Esophagus squamous epithelium (tissue), 5 donors: ENCODE results near the gene SERTAD4. TPM values are rescaled to one million over a fixed set of nuclear protein-coding genes. Genes with fewer than 3 reads are reported as not detected.
A peak's percentile ranks its signal among the peaks of the same experiment; 100 is the strongest.
"Not testable (repeated sequence)": the region's sequence is repeated elsewhere in the genome, so short reads cannot be mapped to it uniquely, and the experiment has no call there.

Experiments used
- DNase-seq: peaks from one replicate; lab custom pipeline; 2025; lab: John Stamatoyannopoulos, UW
- H3K27ac ChIP-seq, 4 donors: fragments of 200-600 bp; sonication (generic); one replicate each; pipeline ENCODE4 v1.5.1; 2016 to 2019; ENCODE audit warnings: mild to moderate bottlenecking in 1 of 4
- H3K27me3 ChIP-seq, 4 donors: fragments of 200-600 bp; sonication (generic); 1 replicate in 3 of 4; 2 replicates in 1 of 4; pipeline versions ENCODE4 v1.5.1 to v1.6.0; 2017 to 2021; ENCODE audit warnings: antibody characterized with exemption in 1 of 4
- H3K36me3 ChIP-seq, 3 donors: fragments of 200-600 bp; sonication (generic); one replicate each; pipeline ENCODE4 v1.5.1; 2016 to 2019
- H3K4me1 ChIP-seq, 3 donors: fragments of 200-600 bp; sonication (generic); one replicate each; pipeline ENCODE4 v1.5.1; 2017 to 2019
- H3K4me3 ChIP-seq, 4 donors: fragments of 200-600 bp; sonication (generic); 1 replicate in 3 of 4; 2 replicates in 1 of 4; pipeline ENCODE4 v1.5.1; 2016 to 2019; ENCODE audit warnings: mild to moderate bottlenecking in 2 of 4, moderate library complexity in 1 of 4
- H3K9me3 ChIP-seq, 3 donors: fragments of 200-600 bp; sonication (generic); one replicate each; pipeline ENCODE4 v1.5.1; 2016 to 2019
- CTCF ChIP-seq, 6 experiments: fragments of 450-650 bp in 4 of 6; fragments of 200-600 bp in 2 of 6; sonication (generic) in 2 of 6; IDR thresholded peaks; one replicate each; pipeline ENCODE4 v1.5.1; 2016 to 2019; ENCODE audit warnings: antibody characterized with exemption in 6 of 6, mild to moderate bottlenecking in 4 of 6, moderate library complexity in 4 of 6
- POLR2A ChIP-seq, 4 donors: fragments of 450-650 bp; IDR thresholded peaks; one replicate each; pipeline ENCODE4 v1.6.1; 2017; ENCODE audit warnings: antibody characterized with exemption in 4 of 4, mild to moderate bottlenecking in 4 of 4, moderate library complexity in 3 of 4
- WGBS, 2 donors: methylation state at CpG; one replicate each; pipeline ENCODE4 v1.1.5; 2018; 5-methylcytosine and 5-hydroxymethylcytosine counted together
- intact Hi-C: fragments of 100-400 bp; cut with DNase I; formaldehyde crosslinking; loops from one replicate; pipeline ENCODE4 v1.15.0; 2022
- total RNA-seq, 4 donors: library from RNA; depleted of rRNA; stranded (reverse); fragments of >200 nt; gene quantifications; one replicate each; pipeline ENCODE4 v1.1.0, GENCODE V29; 2016
- donor health status: DM: yes; HTN: yes; CAD: no.

SERTAD4 gene
- total RNA-seq: 10 to 100 TPM in 2 of 4 donors, 1 to 10 TPM in 2; 6.9 to 16.8 (median 11.5) TPM

DNA sequence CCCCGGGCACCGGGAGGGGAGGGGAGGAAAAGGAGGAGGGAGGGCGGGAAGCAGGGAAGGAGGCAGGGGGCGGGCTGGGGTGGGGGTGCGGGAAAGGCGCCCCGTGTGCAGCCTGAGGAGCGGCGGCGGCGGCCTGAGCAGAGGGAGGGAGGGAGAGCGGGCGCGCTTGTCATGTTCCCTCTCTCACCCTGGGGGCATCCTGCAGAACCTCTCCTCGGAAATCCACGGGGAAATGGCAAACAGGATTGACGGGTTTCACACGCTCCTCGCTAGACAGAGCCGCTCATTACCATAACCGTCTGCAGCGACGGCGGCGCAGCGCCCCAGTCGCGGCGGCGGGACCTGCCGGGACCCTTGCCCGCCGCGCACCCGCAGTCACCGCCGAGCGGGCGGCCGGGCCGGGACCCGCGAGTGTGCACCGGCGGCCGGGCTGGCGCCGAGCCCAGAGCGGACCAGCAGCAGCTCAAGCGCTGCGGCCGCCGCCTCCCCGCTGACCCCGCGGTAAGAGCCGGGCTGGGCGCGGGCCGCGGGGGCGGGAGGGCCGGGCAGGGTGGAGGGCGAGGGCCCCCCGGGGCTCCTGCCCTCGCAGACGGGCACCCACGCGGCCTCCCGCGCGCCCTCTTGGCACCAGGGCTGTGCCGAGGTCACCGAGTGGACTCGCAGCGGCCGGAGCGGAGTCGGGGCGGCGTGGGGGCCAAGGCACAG is at the start of gene SERTAD4:
TSS of gene SERTAD4 (plus strand) at position 286 of the 705 bp plus-strand sequence. CDS start 5,165 bp downstream, outside the sequence.
- Histone ChIP-seq H3K27ac (peak within 1 kb of the TSS; percentile 84 to 92 (median 89)), H3K9me3 (no peaks in the 10 kb centered on the region), H3K36me3 (no peaks in the 10 kb centered on the region), H3K4me1 (peaks cover 16 to 56% (median 26%) of the 10 kb centered on the region in 3 donors), H3K27me3 (peaks cover 0 to 49% (median 0%) of the 10 kb centered on the region in 4 donors), H3K4me3 (peak within 1 kb of the TSS; percentile 71 to 91 (median 85))
- TF ChIP-seq POLR2A (IDR thresholded peaks at IDR 0.05) (peak in 1 of 4 donors; percentile 16), CTCF (IDR thresholded peaks at IDR 0.05) (no peak)
- no peak for DNase-seq
- 0% methylated on average over 19 of the region's 81 CpGs; no CpG with 5 or more reads in 1 of the 2 donors for WGBS, 2 donors
- intact Hi-C loops: no loop called here

DNA sequence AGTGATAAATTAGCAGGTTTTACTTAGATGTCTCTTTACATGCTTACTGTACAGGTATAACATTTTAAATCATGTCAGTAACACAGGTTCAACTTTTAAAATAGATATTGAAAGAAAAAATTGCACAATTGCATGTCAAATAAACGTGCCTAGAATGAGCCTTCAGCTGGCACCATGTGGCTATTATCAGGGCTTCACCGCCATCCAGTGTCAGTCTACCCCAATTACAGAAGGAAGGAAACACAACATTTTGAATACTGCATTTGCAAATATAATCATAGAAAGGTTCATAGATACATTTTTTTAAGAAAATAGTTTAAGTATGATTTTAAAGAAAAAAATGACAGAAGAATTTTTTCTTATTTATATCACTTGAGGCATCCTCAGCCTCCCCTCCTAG is 47.5 kb upstream of the SERTAD4 start:
- Histone ChIP-seq H3K9me3 (no peaks in the 10 kb centered on the region), H3K36me3 (no peaks in the 10 kb centered on the region), H3K27me3 (no peaks in the 10 kb centered on the region), H3K4me3 (no peak overlapping the region), H3K4me1 (no peaks in the 10 kb centered on the region), H3K27ac (no peak overlapping the region)
- WGBS, 2 donors: 47 to 50% methylated on average over 2 of the region's 2 CpGs
- no peak for TF ChIP-seq POLR2A (IDR thresholded peaks at IDR 0.05)
- TF ChIP-seq CTCF (IDR thresholded peaks at IDR 0.05): no peak
- intact Hi-C loops: no loop called here
- DNase-seq: no peak

GRCh38 chr1:210187849-210188606 is 44.6 kb upstream of the SERTAD4 start:
- H3K36me3 ChIP-seq, H3K27ac ChIP-seq, H3K27me3 ChIP-seq, intact Hi-C loops, DNase-seq, H3K4me3 ChIP-seq, H3K9me3 ChIP-seq, H3K4me1 ChIP-seq: not testable (repeated sequence)
- WGBS, 2 donors: 73 to 85% methylated on average over 18 of the region's 18 CpGs

DNA sequence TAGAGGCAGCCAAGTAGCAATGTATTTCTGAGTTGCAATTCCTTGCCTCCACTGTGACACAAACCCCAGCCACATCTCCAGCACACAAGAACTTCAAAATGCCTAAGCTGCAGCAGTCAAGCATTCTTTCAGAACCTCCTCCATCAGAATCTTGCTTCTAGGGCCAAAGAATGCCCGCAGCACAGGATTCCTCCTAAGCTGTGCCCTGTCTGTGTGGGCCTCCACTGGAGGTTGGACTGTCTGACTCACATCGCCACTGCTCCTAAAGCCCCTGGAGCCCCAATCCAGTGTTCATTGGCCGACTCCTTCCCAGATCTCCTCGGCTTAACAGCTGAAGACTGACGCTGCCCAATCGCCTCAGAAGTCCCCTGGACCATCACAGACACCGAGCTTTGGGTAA is 43.2 kb upstream of the SERTAD4 start:
- H3K27ac ChIP-seq: no peak overlapping the region
- no peak for DNase-seq
- no peaks in the 10 kb centered on the region for H3K4me1 ChIP-seq
- TF ChIP-seq POLR2A (IDR thresholded peaks at IDR 0.05): no peak
- no peak for TF ChIP-seq CTCF (IDR thresholded peaks at IDR 0.05)
- no peaks in the 10 kb centered on the region for H3K27me3 ChIP-seq
- intact Hi-C loops: no loop called here
- WGBS, 2 donors: 83 to 87% methylated on average over 6 to 7 of the region's 7 CpGs
- H3K36me3 ChIP-seq: no peaks in the 10 kb centered on the region
- no peak overlapping the region for H3K4me3 ChIP-seq
- peaks cover 0 to 3% (median 0%) of the 10 kb centered on the region in 3 donors for H3K9me3 ChIP-seq

DNA sequence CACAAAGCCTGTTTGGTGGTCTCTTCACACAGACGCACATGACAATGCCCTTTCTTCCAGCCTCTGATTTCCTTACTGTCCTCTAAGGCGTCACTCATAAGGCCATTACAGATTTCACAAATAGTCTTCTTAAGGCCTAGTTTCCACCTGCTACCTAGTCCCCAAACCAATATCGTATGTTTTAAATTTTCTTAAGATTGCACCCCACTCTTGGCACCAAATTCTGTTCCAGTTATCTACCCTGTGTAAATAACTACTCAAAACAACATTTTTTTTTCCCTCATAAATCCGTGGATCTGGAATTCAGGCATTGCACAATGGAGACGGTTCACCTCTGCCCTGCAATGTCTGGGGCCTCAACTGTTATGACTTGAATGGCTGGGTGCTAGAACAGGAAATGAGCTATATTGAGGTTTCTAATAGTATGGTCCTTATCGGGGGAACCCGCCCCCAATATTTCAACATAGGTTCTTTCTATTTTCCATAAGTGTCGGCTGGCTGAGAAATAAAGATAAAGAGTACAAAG is 36.9 kb upstream of the SERTAD4 start:
- intact Hi-C loops: no loop called here
- TF ChIP-seq CTCF (IDR thresholded peaks at IDR 0.05) (no peak), POLR2A (IDR thresholded peaks at IDR 0.05) (no peak)

DNA sequence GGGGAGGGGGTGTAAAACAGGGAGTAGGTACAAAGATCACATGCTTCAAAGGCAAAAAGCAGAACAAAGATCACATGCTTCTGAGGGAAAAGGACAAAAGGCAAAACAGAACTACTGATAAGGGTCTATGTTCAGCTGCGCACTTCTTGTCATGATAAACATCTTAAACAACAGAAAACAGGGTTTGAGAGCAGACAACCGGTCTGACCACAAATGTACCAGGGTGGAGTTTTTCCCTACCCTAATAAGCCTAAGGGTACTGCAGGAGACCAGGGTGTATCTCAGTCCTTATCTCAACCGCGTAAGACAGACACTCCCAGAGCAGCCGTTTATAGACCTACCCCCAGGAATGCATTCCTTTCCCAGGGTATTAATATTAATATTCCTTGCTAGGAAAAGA is 36.3 kb upstream of the SERTAD4 start:
- 76 to 88% methylated on average over 5 of the region's 5 CpGs for WGBS, 2 donors
- intact Hi-C loops: not testable (repeated sequence)

More for the DNA sequence above, 36.9 kb upstream of the SERTAD4 start:
- Histone ChIP-seq H3K36me3 (no peaks in the 10 kb centered on the region), H3K27me3 (peaks cover 0 to 10% (median 0%) of the 10 kb centered on the region in 4 donors), H3K4me1 (no peaks in the 10 kb centered on the region), H3K27ac (no peak overlapping the region), H3K4me3 (no peak overlapping the region), H3K9me3 (peaks cover 0 to 15% (median 14%) of the 10 kb centered on the region in 3 donors)
- DNase-seq: no peak
- 79 to 86% methylated on average over 8 of the region's 8 CpGs for WGBS, 2 donors

More for the DNA sequence above, 36.3 kb upstream of the SERTAD4 start:
- DNase-seq, H3K4me1 ChIP-seq, H3K4me3 ChIP-seq, H3K27me3 ChIP-seq, H3K27ac ChIP-seq, H3K36me3 ChIP-seq: not testable (repeated sequence)
- H3K9me3 ChIP-seq: peaks cover 0 to 15% (median 14%) of the 10 kb centered on the region in 3 donors
